A549 (cell line): Measurements from ENCODE around the gene ENPP3. TPM values are rescaled to one million over a fixed set of nuclear protein-coding genes. Genes with fewer than 3 reads are reported as not detected.

ENCODE experiments used
- ATAC-seq, 2 experiments: fragments of 200-7000 bp in 1 of 2; fragments of >200 bp in 1 of 2; cut with Nextera tagmentation in 1 of 2; cut with Tn5 transposase in 1 of 2; 3 replicates each; pipeline versions ENCODE4 v1.8.0 to v1.9.1; 2018 to 2020; ENCODE audit warnings: mild to moderate bottlenecking in 1 of 2, moderate library complexity in 1 of 2
- CTCF ChIA-PET: fragments of 300-600 bp; sonication (Branson Sonifier 250); formaldehyde crosslinking; extraction: SDS; loops from one replicate; lab custom pipeline; 2021; ENCODE audit warnings: antibody characterized with exemption, inconsistent platforms; lab: Yijun Ruan, JAX
- POLR2A ChIA-PET: fragments of 350-600 bp; formaldehyde crosslinking; extraction: SDS; loops from one replicate; lab custom pipeline; 2021; ENCODE audit warnings: antibody characterized with exemption, inconsistent platforms; lab: Yijun Ruan, JAX
- DNase-seq, 2 experiments: peaks; one replicate each; pipeline versions ENCODE4 v3.0.0 to v3.0.0-alpha.2; 2011 to 2016; ENCODE audit warnings: low read depth in 1 of 2, low spot score in 1 of 2
- FAIRE-seq: peaks from 2 replicates; lab custom pipeline; 2011; peaks lifted over from hg19 to GRCh38; lab: Jason Lieb, UNC
- H3K27ac ChIP-seq, 2 experiments: fragments of >200 bp; sonication (Bioruptor Twin); formaldehyde crosslinking; 3 replicates each; pipeline ENCODE4 v1.5.1; 2016 to 2017
- H3K4me1 ChIP-seq: fragments of >200 bp; sonication (Bioruptor Twin); formaldehyde crosslinking; 3 replicates; pipeline ENCODE4 v1.6.1; 2016
- H3K4me2 ChIP-seq: fragments of >200 bp; sonication (Bioruptor Twin); formaldehyde crosslinking; 3 replicates; pipeline ENCODE4 v1.6.1; 2016
- H3K4me3 ChIP-seq: fragments of >200 bp; sonication (Bioruptor Twin); formaldehyde crosslinking; 3 replicates; pipeline ENCODE4 v1.5.1; 2016
- H3K9me3 ChIP-seq: fragments of >200 bp; sonication (Bioruptor Twin); formaldehyde crosslinking; 3 replicates; pipeline ENCODE4 v1.6.1; 2016
- ATOH8 ChIP-seq: fragments of 250-450 bp; sonication (Bioruptor Pico); IDR thresholded peaks from 2 replicates; pipeline ENCODE4 v1.5.0; 2020; ENCODE audit warnings: low read depth, mild to moderate bottlenecking, moderate library complexity
- BHLHE40 ChIP-seq: IDR thresholded peaks from 2 replicates; pipeline ENCODE4 v1.6.1; 2012; ENCODE audit warnings: low read depth, low read length, inconsistent platforms
- CBX8 ChIP-seq: fragments of 200-600 bp; sonication (generic); IDR thresholded peaks from 2 replicates; pipeline ENCODE4 v1.6.1; 2016
- CHD4 ChIP-seq: fragments of 200-600 bp; sonication (generic); IDR thresholded peaks from 2 replicates; pipeline ENCODE4 v1.6.1; 2016; ENCODE audit warnings: antibody characterized with exemption, mild to moderate bottlenecking, borderline replicate concordance
- CTCF ChIP-seq: fragments of >200 bp; sonication (Bioruptor Twin); formaldehyde crosslinking; IDR thresholded peaks from 3 replicates; pipeline ENCODE4 v1.5.1; 2016
- EHF ChIP-seq: fragments of 250-450 bp; sonication (Bioruptor Pico); IDR thresholded peaks from 2 replicates; pipeline ENCODE4 v1.5.0; 2020; ENCODE audit warnings: mild to moderate bottlenecking
- EHMT2 ChIP-seq: fragments of 200-600 bp; sonication (generic); IDR thresholded peaks from 2 replicates; pipeline ENCODE4 v1.6.1; 2016; ENCODE audit warnings: antibody characterized with exemption, low read depth, mild to moderate bottlenecking, moderate library complexity
- ESRRA ChIP-seq: fragments of 150-350 bp; IDR thresholded peaks from 2 replicates; pipeline ENCODE4 v1.6.1; 2014; ENCODE audit warnings: mild to moderate bottlenecking, low read length, borderline replicate concordance
- HDAC2 ChIP-seq: fragments of 200-600 bp; sonication (generic); IDR thresholded peaks from 2 replicates; pipeline ENCODE4 v1.6.1; 2016
- HEYL ChIP-seq: fragments of 250-450 bp; sonication (Bioruptor Pico); IDR thresholded peaks from 2 replicates; pipeline ENCODE4 v1.8.0; 2021; ENCODE audit warnings: mild to moderate bottlenecking, moderate library complexity
- MYC ChIP-seq: IDR thresholded peaks from 2 replicates; pipeline ENCODE4 v1.6.1; 2012; ENCODE audit warnings: mild to moderate bottlenecking, inconsistent platforms, low read length, improper control_type of control experiment, borderline replicate concordance
- NR3C1 ChIP-seq: fragments of >200 bp; sonication (Bioruptor Twin); formaldehyde crosslinking; IDR thresholded peaks from 3 replicates; pipeline ENCODE4 v1.6.1; 2017
- PBX3 ChIP-seq: IDR thresholded peaks from 2 replicates; pipeline ENCODE4 v1.6.1; 2012
- POLR2AphosphoS2 ChIP-seq: conservative IDR thresholded peaks from 2 replicates; pipeline ENCODE4 v1.6.1; 2012; ENCODE audit warnings: low read length, improper control_type of control experiment, inconsistent platforms
- RFX5 ChIP-seq: fragments of 450-650 bp; IDR thresholded peaks from 2 replicates; pipeline ENCODE4 v1.7.1; 2014; ENCODE audit warnings: antibody characterized with exemption, mild to moderate bottlenecking, moderate library complexity
- ZC3H11A ChIP-seq: fragments of 450-650 bp; IDR thresholded peaks from 2 replicates; pipeline ENCODE4 v1.6.1; 2014; ENCODE audit warnings: antibody characterized with exemption, mild to moderate bottlenecking
- ZNF302 ChIP-seq: fragments of 250-450 bp; sonication (Bioruptor Pico); IDR thresholded peaks from 2 replicates; pipeline ENCODE4 v1.9.0; 2021; ENCODE audit warnings: inconsistent platforms, mild to moderate bottlenecking, moderate library complexity
- ZSCAN20 ChIP-seq: fragments of 250-450 bp; sonication (Bioruptor Pico); IDR thresholded peaks from 2 replicates; pipeline ENCODE4 v1.8.0; 2022; ENCODE audit warnings: mild to moderate bottlenecking, moderate library complexity
- WGBS: methylation state at CpG from one replicate; pipeline ENCODE4 v1.1.6; 2017; ENCODE audit errors: missing lambda C conversion rate; 5-methylcytosine and 5-hydroxymethylcytosine counted together
- polyA plus RNA-seq, 4 experiments: library from polyadenylated mRNA; depleted of rRNA in 3 of 4; stranded (reverse); fragments of >200 nt; fragmentation: RNase III in 1 of 4; extraction: RNeasy Plus Mini Kit Qiagen cat#74134 plus additional on column Dnase treatment in 1 of 4; gene quantifications; 2 replicates in 3 of 4; 3 replicates in 1 of 4; pipeline ENCODE4 v1.2.3, GENCODE V29; 2011 to 2017
- TF ChIP-seq, protein P1 (sequence below): fragments of >200 bp; sonication (Bioruptor Twin); formaldehyde crosslinking; IDR thresholded peaks from 3 replicates; pipeline ENCODE4 v1.6.1; 2016

Gene ENPP3
- polyA plus RNA-seq, 2 of the 4 experiments (the other 2 are of a cell fraction), result not detected

DNA sequence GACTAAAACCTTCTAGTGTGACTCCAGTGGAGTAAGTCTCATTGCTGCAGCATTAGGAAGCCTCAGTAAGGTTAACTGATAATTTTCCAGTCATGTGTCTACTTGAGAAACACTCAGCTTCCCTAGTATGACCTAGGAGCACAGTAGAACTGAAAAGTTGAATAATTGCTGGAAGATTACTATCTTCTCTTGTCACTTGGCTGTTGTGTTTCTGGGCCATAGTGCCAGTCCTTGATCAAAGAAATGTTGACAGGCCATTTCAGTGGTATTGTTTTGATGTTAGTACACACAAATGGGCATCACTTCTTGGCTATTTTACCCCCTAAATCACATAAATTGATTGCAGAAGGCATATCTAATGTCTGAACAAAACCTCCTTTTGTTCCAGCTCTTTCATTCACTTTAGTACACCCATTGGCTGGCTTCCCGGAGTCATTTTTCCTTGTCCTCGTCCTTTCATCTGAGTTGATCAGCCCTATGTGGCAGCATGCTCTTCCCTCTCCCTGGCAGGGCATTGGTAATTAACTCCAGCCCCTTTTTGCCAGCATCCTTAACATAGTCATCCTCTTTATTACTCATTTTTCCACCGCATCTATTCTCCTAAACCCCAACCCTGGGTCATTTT is 6.0 kb downstream of the ENPP3 start:
- POLR2A ChIA-PET, result no interaction called here
- 34% methylated on average over 3 of the region's 3 CpGs for WGBS
- TF ChIP-seq ZSCAN20 (CRISPR knock-in tag), result no peak
- no peak for TF ChIP-seq CHD4
- TF ChIP-seq EHMT2, result no peak
- TF ChIP-seq ZNF302, result no peak
- no peak for TF ChIP-seq ZC3H11A
- TF ChIP-seq RFX5, result no peak
- TF ChIP-seq NR3C1, result no peak
- TF ChIP-seq, protein P1, sequence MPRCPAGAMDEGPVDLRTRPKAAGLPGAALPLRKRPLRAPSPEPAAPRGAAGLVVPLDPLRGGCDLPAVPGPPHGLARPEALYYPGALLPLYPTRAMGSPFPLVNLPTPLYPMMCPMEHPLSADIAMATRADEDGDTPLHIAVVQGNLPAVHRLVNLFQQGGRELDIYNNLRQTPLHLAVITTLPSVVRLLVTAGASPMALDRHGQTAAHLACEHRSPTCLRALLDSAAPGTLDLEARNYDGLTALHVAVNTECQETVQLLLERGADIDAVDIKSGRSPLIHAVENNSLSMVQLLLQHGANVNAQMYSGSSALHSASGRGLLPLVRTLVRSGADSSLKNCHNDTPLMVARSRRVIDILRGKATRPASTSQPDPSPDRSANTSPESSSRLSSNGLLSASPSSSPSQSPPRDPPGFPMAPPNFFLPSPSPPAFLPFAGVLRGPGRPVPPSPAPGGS, result no peak
- no peak for TF ChIP-seq MYC
- no peak for TF ChIP-seq BHLHE40
- TF ChIP-seq HDAC2, result no peak
- TF ChIP-seq ATOH8, result no peak
- no peak for TF ChIP-seq EHF
- no peak for TF ChIP-seq ESRRA
- no peak for TF ChIP-seq POLR2AphosphoS2
- TF ChIP-seq CTCF, result no peak
- TF ChIP-seq HEYL (CRISPR knock-in tag), result no peak
- TF ChIP-seq, all 56 proteins: peak for 0
- ATAC-seq (no peak), FAIRE-seq (no peak), DNase-seq (no peak)
- Histone ChIP-seq H3K4me3 (no peak overlapping the region), H3K9me3 (no peaks in the 10 kb centered on the region), H3K4me2 (no peak overlapping the region), H3K4me1 (no peaks in the 10 kb centered on the region), H3K27ac (no peak overlapping the region)
- CTCF ChIA-PET, result no interaction called here

- no peak for ATAC-seq
- Histone ChIP-seq H3K4me3 (no peak overlapping the region), H3K9me3 (no peaks in the 10 kb centered on the region), H3K27ac (no peak overlapping the region), H3K4me2 (no peak overlapping the region), H3K4me1 (no peaks in the 10 kb centered on the region)
- ChIA-PET CTCF (interaction anchor here (1.5 kb wide), 1 partner anchor 16 kb away, joined by 6 read pairs; the partner anchor contains the start of gene MED23), POLR2A (no interaction called here)
- DNase-seq, result no peak
- FAIRE-seq, result no peak
- WGBS, result 5% methylated on average over 2 of the region's 2 CpGs
- TF ChIP-seq CTCF (no peak), PBX3 (no peak), EHMT2 (no peak), CBX8 (no peak)
Observed at GRCh38 chr6:131643855-131644460, 6.9 kb downstream of the ENPP3 start.
